Measurements from ENCODE around the gene CLEC18A. TPM values are rescaled to one million over a fixed set of nuclear protein-coding genes. Genes with fewer than 3 reads are reported as not detected.

Gene CLEC18A
- total RNA-seq: under 0.01 and 0.52 TPM in 2 replicates

GRCh38 chr16:69951017-69951671, at the start of gene CLEC18A:
CLEC18A (plus strand) TSS chr16:69951334; CDS start chr16:69951367, 33 bp downstream.

Other genes with a start within 250 kb of the CLEC18A start
- 584 and 702 TPM in 2 replicates for gene NQO1, start 224.8 kb upstream of the CLEC18A start, total RNA-seq
- gene NOB1, start 196.4 kb upstream of the CLEC18A start, total RNA-seq: 25.7 and 26.6 TPM in 2 replicates
- gene WWP2, start 189.0 kb upstream of the CLEC18A start, total RNA-seq: 11.7 and 16.4 TPM in 2 replicates
- gene PDPR, start 163.0 kb downstream of the CLEC18A start, total RNA-seq: 14.8 and 16.1 TPM in 2 replicates
- gene CLEC18C, start 222.5 kb downstream of the CLEC18A start, total RNA-seq: under 0.01 TPM in 1 of 2 replicates, not detected in the other

All from bronchial smooth muscle cell (primary cell).